GM18519 (cell line): Measurements from ENCODE around the gene MINDY4.

Experiments
- ATAC-seq: cut with Tn5 transposase; IDR thresholded peaks from one replicate; pipeline ENCODE4 v1.9.1; 2021; ENCODE audit warnings: mild to moderate bottlenecking, moderate library complexity; ENCODE audit not compliant: unreplicated experiment, low FRiP score

MINDY4 gene

DNA sequence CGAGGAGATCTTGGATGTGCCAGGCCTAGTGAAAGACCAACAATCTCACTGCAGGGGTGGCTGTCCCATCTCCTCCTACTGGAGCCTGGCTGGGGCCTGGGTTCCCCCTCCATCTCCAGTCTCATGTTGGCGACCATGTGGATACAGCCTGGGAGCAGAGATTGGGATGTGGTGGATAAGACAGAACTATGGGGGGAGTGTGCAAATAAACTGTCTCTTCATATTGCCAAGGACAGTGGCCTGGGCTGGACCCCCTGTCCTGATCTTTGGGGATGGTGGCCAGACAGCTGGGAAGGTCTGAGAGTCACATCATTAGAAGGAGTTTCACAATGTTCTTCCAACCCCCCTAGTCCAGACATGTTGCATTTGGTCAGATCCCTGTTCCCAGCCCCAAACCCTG, 5.8 kb upstream of the MINDY4 start:
- ATAC-seq: no peak

DNA sequence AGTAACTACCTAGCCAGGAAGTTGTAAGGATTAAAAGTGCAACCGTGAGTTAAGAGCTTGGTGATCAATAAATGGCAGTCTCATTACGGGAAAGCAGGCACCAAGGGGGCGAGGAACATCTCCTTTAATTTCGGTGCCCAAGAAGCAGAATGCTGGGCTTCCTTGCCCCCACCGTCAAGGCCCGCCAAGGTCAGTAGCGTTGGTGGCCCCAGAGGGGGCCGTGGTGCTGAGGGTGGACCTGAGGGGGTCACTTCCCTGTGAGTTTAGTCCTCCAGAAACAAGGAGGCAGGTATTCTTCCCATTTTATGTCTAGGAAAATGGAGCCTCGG, 408 bp upstream of the MINDY4 start:
- ATAC-seq: no peak

DNA sequence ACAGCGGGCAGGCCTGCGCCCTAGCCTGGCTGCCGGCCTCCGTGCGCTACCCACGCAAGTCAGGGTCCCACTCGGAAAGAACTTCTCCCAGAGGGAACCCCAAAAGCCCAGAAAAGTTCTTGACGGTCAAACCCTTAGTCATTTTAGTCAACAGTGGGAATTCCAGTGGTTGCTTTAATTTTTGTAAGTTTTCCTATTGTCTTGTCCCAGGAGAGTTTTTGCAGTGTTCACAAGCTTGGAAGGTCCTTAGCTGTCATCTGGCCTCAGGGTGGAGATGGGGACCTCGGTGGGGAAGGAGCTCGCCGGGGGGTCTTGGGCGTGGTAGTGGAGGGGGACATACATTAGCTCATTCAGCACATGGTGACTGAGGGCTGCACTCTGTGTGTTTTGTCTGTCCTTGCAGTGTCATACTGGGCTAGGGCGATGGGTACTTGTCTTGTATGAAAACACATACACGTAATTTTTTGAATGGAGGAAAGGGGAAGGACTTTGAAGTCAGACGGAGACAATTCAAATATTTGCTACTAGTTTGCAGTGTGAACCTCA, 736 bp downstream of the MINDY4 start:
- ATAC-seq: no peak

DNA sequence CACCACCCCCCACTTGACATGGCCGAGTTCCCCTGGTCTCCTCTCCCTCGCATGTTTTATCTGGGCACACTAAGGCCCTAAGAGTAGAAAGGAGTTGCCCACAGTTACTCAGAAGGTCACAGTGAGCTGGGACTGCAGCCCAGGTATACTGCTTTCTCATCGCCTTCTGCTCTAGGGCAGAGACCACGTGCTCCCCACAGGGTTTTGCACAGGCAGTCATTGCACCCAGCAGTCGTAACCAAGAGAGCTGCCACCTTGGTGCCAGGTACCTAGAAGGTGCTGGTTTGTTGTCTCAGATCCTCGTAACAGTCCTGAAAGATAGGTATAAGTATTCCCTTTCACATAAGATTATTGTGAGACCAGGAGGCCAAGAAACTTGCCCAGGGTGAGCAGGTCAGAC, 1.8 kb downstream of the MINDY4 start:
- ATAC-seq: no peak

DNA sequence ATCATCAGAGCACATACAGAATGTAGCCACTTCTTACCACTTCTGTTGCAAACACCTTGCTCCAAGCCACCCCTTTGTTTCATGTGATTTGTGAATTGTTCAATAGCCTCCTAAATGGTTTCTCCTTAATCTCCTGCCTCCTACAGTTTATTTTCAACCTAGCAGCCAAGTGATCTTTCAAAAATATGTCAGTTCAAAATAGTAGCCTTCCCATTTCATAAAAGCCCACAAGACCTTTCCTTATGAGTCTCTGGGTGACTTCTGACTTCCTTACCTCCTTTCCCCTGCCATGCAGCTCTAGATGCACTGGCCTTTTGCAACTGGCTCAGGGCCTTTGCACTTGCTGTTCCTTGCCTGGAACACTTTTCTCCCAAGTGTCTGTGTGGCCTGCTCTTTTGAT, 4.8 kb downstream of the MINDY4 start:
- ATAC-seq: no peak

DNA sequence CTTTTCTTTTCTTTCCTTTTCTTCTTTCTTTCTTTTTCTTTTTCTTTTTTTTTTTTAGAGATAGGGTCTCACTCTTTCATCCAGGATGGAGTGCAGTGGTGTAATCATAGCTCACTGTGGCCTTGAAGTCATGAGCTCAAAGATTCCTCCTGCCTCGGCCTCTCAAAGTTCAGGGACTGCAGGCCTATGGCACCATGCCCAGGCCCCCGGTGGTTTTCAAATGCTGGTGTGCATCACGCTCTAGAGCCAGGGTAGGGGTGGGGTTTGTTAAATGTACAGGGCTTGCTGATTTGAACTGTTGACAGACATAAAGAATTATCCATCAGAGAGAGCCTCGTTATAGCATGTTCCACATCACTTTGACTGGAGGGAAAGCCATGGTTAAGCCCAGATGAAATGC, 5.8 kb downstream of the MINDY4 start:
- ATAC-seq: no peak

DNA sequence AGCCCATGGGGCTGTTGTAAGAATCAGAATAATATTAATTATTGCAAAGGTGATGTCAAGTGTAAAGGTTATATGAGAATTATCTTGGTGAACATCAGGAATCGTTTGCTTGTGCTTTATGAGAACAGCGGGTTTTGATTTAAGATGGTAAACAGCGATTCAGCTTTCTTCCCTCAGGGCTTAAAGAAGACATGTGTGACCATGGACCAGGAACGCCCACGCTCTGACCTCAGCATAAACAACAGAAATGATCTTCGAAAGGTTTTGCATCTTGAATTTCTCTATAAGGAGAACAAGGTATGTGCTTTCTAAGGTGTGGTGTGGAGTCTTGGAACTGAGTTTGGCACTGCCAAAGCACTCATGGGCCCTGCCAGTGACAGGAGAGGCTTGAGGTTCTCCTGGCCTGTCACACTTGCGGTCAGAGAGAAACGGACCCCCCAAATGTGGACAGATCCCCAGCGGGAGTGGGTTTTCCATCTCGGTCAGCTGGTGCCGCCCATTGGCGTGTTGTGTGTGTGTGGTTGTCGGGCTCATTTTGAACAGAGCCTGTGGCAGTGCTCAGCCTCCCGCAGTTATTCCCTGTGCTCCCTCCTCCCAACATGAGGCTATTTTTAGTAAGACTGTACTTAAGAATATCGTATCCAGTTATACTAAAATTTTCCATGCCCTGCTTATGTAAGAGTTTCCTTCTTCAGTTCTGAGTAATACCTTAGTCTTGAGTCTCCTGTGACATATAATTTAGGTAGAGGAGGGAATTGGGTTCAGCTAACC, 7.2 kb downstream of the MINDY4 start:
- ATAC-seq: no peak

DNA sequence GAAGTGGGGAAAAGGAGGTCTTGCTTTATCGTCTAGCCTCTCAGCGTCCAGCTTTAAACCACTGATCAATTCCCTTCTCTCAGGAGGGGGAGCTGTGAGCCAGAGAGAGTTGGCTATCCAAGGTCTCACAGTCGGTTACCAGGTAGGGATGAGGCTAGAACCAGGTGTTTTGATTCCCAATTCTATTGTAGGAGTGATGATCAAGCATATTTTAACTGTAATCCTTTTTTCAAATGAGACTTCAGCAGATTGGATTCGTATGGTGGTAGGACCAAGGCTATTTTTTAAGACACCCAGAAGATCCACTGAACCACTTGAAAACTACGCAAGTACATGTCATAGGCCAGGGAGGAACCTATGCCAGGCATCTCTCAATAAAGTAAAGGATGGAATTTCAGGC, 8.4 kb downstream of the MINDY4 start:
- no peak for ATAC-seq

DNA sequence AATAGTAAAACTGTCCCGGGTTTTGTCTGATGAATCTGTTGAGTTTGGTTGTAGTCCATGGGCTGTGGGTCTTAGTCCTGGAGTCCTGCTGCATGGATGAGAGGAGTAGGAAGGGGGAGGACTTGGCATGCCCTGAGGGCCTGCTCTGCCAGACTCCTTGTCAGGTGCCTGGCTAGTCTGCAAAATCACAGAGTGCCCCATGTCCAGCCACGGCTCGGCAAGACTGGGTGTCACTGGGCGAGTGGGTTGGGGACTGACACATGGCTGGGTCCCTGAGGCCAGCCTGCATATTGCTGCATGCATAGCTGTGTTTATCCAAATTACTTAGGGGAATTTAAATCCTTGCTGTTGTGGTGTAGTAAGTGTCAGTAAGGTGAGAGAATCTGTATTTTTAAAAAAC, 9.7 kb downstream of the MINDY4 start:
- ATAC-seq: no peak

DNA sequence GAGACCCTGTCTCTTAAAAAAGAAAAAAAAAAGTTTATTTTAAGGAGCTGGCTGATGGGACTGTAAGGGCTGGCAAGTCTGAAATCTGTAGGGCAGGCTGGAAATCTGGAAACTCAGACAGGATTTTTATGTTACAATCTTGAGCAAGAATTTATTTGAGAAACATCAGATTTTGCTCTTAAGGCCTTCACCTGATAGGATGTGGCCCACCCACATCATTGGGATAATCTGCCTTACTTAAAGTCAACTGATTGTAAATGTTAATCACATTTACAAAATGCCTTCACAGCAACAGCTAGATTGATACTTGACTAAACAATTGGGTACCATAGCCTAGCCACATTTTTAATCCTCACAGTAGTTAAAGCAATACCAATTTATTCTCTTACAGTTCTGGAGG, 11.5 kb downstream of the MINDY4 start:
- no peak for ATAC-seq

DNA sequence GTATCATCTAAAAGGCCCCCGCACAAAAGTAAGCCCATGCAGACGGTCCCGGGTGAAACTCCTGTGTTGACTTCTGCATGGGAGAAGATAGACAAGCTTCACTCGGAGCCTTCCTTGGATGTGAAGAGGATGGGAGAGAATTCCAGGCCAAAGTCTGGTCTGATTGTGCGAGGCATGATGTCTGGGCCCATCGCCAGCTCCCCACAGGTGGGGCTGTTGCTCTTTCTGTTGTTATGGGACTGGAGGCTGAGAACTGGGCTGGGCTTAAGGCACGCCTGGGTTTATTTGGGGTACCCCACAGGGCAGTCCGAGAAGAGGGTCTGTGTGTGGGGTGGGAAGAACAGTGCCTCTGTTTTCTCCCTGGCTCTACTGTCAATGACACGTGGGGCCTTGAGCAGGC, 14.6 kb downstream of the MINDY4 start:
- no peak for ATAC-seq

DNA sequence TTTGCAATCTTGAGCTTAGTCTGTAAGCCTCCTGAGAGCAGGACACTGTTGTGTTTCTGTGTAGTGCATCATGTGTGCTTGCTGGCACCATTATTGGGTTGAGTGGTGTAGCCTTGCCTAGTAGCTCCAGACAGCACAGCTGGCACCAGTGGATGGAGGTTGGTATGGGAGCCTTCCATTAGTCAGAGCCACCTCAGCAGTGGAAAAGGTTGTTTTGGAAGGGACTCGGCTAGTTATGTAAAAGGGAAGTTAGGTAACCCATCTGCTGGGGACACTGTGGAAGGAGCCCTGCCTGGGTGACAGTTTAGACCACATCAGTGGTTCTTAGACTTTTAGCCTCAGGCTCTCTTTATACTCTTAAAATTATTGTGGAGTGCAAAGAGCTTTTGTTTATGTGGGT, 16.3 kb downstream of the MINDY4 start:
- no peak for ATAC-seq

DNA sequence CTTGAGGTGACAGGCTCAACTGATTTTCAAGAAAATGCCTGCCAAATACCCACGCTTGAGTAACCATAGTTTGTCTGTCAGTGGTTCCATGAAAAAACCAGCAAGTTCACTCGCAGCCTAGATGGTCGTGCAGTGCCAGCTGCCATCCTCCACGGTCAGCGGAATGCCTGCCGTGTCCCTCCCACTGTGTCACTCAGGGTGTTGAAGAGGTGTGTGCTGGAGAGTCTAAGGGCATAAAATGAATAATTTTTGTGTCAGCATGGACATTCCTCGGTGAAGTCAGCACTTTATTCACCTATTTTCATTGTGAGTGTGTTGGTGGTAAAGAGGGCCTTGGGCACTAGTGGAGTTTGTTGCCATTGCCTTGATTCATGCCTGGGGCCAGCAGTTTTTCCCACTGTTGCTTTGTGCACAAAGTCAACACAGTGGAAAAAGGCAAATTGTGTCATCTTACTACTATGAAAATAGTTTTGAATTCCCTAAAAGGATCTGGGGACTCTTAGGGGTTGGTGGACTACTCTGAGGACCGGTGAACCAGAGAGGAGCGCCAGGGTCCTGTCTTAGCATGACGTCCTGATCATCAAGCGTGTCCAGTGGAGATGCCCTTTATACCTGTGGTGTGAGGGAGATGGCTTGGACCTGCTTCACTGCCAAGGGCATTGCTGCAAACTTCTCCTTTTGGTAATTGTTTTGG, 17.6 kb downstream of the MINDY4 start:
- ATAC-seq: no peak

DNA sequence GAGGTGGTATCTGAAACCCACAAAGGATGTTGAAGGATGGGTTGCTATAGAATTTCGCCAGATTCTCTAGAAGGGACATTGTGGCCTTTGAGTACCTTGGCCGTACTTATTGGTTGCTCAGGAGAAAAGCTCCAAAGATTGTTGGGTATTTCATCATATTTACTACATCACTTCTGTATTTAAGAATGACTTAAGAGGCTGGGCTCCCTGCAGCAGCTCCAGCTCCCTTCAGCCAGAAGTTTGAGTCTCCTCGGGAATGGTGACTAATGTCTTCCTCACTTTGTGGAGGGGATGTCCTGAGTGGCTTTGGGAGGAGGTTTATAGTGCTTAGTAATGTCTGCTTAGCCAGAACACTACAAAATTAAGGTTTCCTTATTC, 18.1 kb downstream of the MINDY4 start:
- ATAC-seq: no peak

DNA sequence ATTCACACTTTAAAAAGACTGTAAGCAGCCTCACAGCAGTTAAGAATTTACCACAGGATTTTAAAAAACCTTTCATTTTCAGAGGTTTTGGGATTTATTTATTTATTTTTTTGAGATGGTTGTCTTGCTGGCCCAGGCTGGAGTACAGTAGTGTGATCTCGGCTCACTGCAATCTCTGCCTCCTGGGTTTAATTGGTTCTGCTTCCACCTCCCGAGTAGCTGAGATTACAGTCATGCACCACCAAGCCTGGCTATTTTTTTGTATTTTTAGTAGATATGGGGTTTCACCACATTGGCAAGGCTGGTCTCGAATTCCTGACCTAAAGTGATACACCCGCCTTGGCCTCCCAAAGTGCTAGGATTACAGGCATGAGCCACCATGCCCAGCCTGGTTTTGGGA, 19.1 kb downstream of the MINDY4 start:
- no peak for ATAC-seq

DNA sequence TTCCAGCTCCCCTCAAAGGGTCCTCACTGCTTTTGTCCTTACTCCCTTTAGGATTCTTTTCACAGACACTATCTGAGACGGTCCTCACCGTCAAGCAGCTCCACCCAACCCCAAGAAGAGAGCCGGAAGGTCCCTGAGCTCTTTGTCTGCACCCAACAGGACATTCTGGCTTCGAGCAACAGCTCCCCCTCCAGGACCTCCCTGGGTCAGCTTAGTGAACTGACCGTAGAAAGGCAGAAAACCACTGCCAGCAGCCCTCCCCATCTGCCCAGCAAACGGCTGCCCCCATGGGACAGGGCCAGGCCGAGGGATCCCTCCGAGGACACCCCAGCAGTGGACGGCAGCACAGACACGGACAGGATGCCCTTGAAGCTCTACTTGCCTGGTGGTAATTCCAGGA, 19.9 kb downstream of the MINDY4 start:
- no peak for ATAC-seq

DNA sequence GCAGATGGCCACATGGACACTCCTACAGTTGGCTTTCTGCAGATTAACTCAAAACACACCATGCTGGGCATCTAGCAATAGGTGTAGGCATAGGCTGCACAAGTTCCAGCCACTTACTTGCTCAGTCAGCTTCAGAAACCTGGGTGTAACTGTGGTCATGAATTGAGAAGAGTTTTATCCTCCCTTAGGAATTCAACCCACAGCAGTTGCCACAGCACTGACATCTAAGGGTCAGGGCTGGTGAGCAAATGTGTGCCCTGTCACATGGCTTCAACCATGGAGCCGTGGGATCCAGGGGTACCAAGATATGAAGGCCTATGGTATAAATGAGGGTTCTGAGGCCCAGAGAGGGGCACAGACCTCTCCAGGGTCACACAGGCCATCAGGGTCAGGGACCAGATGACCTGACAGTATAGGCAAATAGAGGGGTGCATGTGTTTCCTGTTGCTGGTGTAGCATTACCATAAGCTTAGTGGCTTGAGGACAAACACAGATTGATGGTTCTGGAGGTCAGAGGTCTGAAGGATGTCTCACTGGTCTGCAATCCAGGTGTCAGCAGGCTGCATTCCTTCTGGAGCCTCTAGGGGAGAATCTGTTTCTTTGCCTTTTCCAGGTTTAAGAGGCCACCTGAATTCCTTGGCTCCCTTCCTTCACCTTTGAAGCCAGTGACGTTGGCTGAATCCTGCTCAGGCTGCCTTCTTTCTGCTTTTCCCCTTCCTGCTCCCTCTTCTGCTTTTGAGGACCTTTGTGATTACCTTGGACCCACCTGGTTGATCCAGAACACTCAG, 24.1 kb downstream of the MINDY4 start:
- no peak for ATAC-seq

DNA sequence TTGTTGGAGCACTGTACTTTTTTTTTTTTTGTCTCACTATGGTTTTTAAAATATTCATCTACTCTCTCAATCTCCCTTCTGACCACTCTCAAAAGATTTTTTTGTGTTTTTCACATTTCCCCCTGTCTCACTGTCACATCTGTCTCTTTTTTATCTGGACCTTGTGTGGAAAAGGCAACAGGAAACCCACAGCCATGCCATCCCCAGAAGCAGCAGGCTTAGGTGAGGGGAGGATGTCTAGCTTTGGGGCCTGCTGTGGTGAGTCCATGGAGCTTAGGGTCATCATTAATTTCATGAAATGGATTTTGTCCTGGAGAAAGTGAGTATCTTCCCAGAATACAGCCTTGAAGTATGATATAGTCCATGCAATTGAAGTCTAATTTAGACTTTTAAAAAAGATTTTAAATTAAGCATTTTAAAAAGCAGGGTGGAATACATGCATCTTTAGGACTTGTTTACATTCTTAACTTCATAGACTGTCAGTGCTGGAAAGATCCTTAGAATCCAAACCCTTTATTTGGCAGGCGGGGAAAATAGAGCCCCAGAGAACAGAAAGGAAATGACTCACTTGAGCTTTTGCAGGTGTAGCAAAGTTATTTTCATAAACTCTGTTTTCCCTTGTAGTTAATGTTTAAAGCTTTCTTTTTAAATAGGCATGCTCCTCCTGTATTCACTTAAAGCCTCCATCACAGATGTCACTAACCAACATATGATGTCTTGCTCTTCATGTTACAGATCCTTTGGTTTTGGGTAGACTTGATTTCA, 25.1 kb downstream of the MINDY4 start:
- ATAC-seq: no peak

DNA sequence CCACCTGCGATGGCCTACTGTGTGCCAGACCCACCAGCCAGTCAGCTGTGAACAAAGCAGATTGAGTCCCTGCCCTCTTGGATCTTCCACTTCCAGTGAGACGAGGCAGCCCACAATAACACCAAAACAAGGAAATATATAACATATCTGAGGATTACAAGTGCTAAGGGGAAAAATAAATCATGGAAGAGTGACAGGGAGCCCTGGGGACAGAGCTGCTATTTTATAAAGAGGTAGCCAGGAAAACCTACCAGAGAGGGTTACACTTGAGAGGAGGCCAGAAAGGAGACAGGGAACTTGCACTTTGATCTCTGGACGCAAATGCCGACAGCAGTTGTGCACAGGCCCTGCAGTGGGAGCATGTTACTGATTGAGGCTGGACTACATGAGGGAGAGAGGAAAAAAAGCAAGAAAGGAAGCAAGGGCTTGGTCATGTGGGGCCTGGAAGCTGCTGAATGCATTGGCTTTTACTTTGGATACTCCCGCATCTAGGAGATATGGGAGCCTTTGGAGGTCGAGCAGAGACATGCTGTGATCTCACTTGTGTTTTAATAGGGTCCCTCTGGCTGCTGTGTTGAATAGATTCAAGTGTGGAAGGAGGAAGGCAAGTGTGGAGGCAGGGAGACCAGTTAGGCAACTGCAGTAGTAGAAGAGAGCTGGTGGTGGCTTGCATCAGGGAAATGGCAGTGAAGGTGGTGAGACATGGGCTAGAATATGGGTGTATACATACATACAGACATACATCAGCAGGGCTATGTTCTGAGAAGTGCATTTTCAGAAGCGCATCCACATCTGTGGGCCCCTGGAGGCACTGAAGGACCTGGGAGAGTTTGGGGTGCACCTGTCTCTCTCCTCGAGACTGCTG, 26.2 kb downstream of the MINDY4 start:
- ATAC-seq: no peak
